ENCODE data around the gene LRRIQ1. TPM values are rescaled to one million over a fixed set of nuclear protein-coding genes. Genes with fewer than 3 reads are reported as not detected.

Gene LRRIQ1
- total RNA-seq, 1 donor from 2014 or later: 2.3 TPM

- no peak for DNase-seq (ENCODE audit: low read depth)
- H3K27me3 ChIP-seq (ENCODE audit: control insufficient read depth, insufficient read depth, low read length): no peaks in the 10 kb centered on the region
- H3K36me3 ChIP-seq (ENCODE audit: control insufficient read depth, insufficient read depth, low read length): no peaks in the 10 kb centered on the region
- no peak overlapping the region for H3K4me3 ChIP-seq (ENCODE audit: low read depth, low read length)
- no peak for TF ChIP-seq CTCF (IDR thresholded peaks at IDR 0.05; ENCODE audit: insufficient read depth, low read length, poor library complexity, severe bottlenecking)
These were observed 116.2 kb downstream of the LRRIQ1 start for GRCh38 chr12:85152311-85152729.

- no peak overlapping the region for H3K4me3 ChIP-seq (ENCODE audit: low read depth, low read length)
- H3K27me3 ChIP-seq (ENCODE audit: control insufficient read depth, insufficient read depth, low read length): no peaks in the 10 kb centered on the region
- peak; percentile 42 for TF ChIP-seq CTCF (IDR thresholded peaks at IDR 0.05; ENCODE audit: insufficient read depth, low read length, poor library complexity, severe bottlenecking)
- H3K36me3 ChIP-seq (ENCODE audit: control insufficient read depth, insufficient read depth, low read length): no peaks in the 10 kb centered on the region
- no peak for DNase-seq (ENCODE audit: low read depth)
These were observed 119.6 kb downstream of the LRRIQ1 start for GRCh38 chr12:85155791-85156190.

GRCh38 chr12:85156569-85156968, 120.4 kb downstream of the LRRIQ1 start:
- no peaks in the 10 kb centered on the region for H3K27me3 ChIP-seq (ENCODE audit: control insufficient read depth, insufficient read depth, low read length)
- no peak for TF ChIP-seq CTCF (IDR thresholded peaks at IDR 0.05; ENCODE audit: insufficient read depth, low read length, poor library complexity, severe bottlenecking)
- H3K4me3 ChIP-seq (ENCODE audit: low read depth, low read length): no peak overlapping the region
- no peaks in the 10 kb centered on the region for H3K36me3 ChIP-seq (ENCODE audit: control insufficient read depth, insufficient read depth, low read length)
- DNase-seq (ENCODE audit: low read depth): no peak

GRCh38 chr12:85157035-85157603, 121.0 kb downstream of the LRRIQ1 start:
- H3K27me3 ChIP-seq (ENCODE audit: control insufficient read depth, insufficient read depth, low read length): no peaks in the 10 kb centered on the region
- no peak for DNase-seq (ENCODE audit: low read depth)
- TF ChIP-seq CTCF (IDR thresholded peaks at IDR 0.05; ENCODE audit: insufficient read depth, low read length, poor library complexity, severe bottlenecking): no peak
- H3K36me3 ChIP-seq (ENCODE audit: control insufficient read depth, insufficient read depth, low read length): no peaks in the 10 kb centered on the region
- H3K4me3 ChIP-seq (ENCODE audit: low read depth, low read length): no peak overlapping the region

GRCh38 chr12:85163752-85164321, 127.7 kb downstream of the LRRIQ1 start:
- Histone ChIP-seq H3K4me3 (ENCODE audit: low read depth, low read length) (no peak overlapping the region), H3K27me3 (ENCODE audit: control insufficient read depth, insufficient read depth, low read length) (no peaks in the 10 kb centered on the region), H3K36me3 (ENCODE audit: control insufficient read depth, insufficient read depth, low read length) (no peaks in the 10 kb centered on the region)
- no peak for DNase-seq (ENCODE audit: low read depth)
- TF ChIP-seq CTCF (IDR thresholded peaks at IDR 0.05; ENCODE audit: insufficient read depth, low read length, poor library complexity, severe bottlenecking): no peak
